ENCODE data around the gene CSNK2A2.

- TF ChIP-seq FOS (IDR thresholded peaks at IDR 0.05; ENCODE audit: borderline replicate concordance, insufficient read depth, low read length) (no peak), POLR2AphosphoS5 (IDR thresholded peaks at IDR 0.05; ENCODE audit: insufficient read depth, low read depth, low read length) (no peak), POLR2A (IDR thresholded peaks at IDR 0.05; ENCODE audit: low read depth, low read length) (no peak), EZH2 (IDR thresholded peaks at IDR 0.05; ENCODE audit: borderline replicate concordance, low read depth, low read length, severe bottlenecking) (no peak), MYC (IDR thresholded peaks at IDR 0.05; ENCODE audit: low read depth, low read length) (no peak)
- TF ChIP-seq, protein P1, sequence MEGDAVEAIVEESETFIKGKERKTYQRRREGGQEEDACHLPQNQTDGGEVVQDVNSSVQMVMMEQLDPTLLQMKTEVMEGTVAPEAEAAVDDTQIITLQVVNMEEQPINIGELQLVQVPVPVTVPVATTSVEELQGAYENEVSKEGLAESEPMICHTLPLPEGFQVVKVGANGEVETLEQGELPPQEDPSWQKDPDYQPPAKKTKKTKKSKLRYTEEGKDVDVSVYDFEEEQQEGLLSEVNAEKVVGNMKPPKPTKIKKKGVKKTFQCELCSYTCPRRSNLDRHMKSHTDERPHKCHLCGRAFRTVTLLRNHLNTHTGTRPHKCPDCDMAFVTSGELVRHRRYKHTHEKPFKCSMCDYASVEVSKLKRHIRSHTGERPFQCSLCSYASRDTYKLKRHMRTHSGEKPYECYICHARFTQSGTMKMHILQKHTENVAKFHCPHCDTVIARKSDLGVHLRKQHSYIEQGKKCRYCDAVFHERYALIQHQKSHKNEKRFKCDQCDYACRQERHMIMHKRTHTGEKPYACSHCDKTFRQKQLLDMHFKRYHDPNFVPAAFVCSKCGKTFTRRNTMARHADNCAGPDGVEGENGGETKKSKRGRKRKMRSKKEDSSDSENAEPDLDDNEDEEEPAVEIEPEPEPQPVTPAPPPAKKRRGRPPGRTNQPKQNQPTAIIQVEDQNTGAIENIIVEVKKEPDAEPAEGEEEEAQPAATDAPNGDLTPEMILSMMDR (IDR thresholded peaks at IDR 0.05; ENCODE audit: extremely low read depth in 1 of 2, insufficient read depth in 1 of 2, low read depth in 1 of 2, low read length in 2 of 2): no peak
Observed at GRCh38 chr16:58116081-58116480, 81.8 kb downstream of the CSNK2A2 start.

Data from endothelial cell of umbilical vein (primary cell).